ENCODE data around the gene ELP5. TPM values are rescaled to one million over a fixed set of nuclear protein-coding genes. Genes with fewer than 3 reads are reported as not detected.

ELP5 gene
- total and polyA plus RNA-seq, 10 of the 15 experiments (the other 5 are each of a cell fraction or from before 2014, with no cell fraction given), result 41.1 to 109 (median 77.5) TPM

DNA sequence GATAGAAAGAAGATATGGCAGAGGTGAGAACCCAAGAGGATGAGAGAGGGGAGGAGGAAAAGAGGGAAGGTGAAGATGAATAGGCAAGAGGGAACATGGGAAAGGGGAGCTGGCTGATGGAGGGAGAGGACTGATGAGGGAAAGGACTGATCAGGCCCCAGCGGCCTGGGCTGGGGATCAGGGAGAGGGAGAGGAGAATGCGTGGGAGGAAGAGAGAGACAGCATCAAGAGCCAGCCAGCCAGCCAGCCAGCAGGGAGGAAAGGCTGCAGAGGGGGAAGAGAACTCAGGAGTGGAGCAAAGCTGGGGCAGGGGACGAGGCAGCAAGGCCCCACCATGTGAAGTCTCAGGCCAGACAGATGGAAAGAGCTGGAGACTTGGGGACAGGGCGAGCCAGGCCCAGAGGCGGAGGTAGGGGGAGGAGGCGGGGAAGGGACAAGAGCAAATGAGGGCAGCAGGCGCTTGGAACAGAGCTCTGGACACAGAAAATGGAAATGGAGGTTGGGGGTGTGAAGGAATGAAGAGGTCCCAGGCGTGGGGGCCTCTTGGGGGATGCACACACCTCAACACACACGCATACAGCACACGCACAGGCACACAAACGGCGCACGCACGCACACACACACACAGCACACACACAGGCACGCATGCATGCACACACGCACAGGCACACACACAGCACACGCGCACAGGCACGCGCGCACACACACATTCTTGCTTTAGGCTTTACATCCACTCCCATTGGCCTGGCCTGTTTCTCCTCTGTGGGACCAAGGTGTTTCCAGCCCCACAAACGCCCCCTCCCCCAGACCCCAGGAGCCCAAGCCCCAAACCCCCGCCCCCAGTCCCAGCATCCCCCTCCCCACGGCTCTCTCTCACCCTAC is 44.7 kb upstream of the ELP5 start:
- H4K20me1 ChIP-seq (ENCODE audit: control insufficient read depth, insufficient read depth), result no peaks in the 10 kb centered on the region
- H3K27me3 ChIP-seq (replicated peaks in 1 of 2; ENCODE audit: control insufficient read depth in 2 of 2, insufficient read depth in 2 of 2, low read length in 1 of 2), result no peaks in the 10 kb centered on the region
- ATAC-seq (no peak), FAIRE-seq (no peak), DNase-seq (ENCODE audit: low read depth, low spot score) (no peak)
- H3K36me3 ChIP-seq (ENCODE audit: control insufficient read depth in 2 of 2, insufficient read depth in 2 of 2, low read length in 1 of 2), result no peaks in the 10 kb centered on the region
- ChIA-PET POLR2A (no interaction called here), SMC1A (ENCODE audit: uncharacterized antibody, unreplicated experiment) (no interaction called here), CTCF (interaction anchor here (2.0 kb wide), 1 partner anchor 13 kb away, joined by 7 read pairs; the partner anchor contains the start of genes ACADVL and DLG4), RAD21 (ENCODE audit: unreplicated experiment) (no interaction called here)
- no TSS peak for BruUV-seq (replicated peaks)
- peaks cover 6% of the 10 kb centered on the region; the same call in 1 of the 2 replicates for H3K4me1 ChIP-seq (ENCODE audit: control insufficient read depth, insufficient read depth, low read length)
- intact Hi-C loops (cut with micrococcal nuclease; ENCODE audit: unreplicated experiment), result no loop called here
- H3K9me3 ChIP-seq (replicated peaks; ENCODE audit: control insufficient read depth, insufficient read depth, low read length), result no peaks in the 10 kb centered on the region
- H3K4me2 ChIP-seq (ENCODE audit: control insufficient read depth, insufficient read depth), result no peak overlapping the region
- no peaks in the 10 kb centered on the region for H3K79me2 ChIP-seq (ENCODE audit: control insufficient read depth, insufficient read depth, low read length)
- H3K4me3 ChIP-seq, result no peak overlapping the region
- no peak for TF ChIP-seq YY1 (IDR thresholded peaks at IDR 0.05; ENCODE audit: low read depth, low read length)
- 0 out of 2 replicates have a peak, but pooled peaks have one; percentile 21 for TF ChIP-seq ZBTB33 (IDR thresholded peaks at IDR 0.05)
- H2AFZ ChIP-seq (ENCODE audit: control insufficient read depth, low read depth, low read length), result no peak overlapping the region
- H3K27ac ChIP-seq (ENCODE audit: control insufficient read depth, insufficient read depth), result no peak overlapping the region
- 71% methylated on average over 16 of the region's 24 CpGs for WGBS (ENCODE audit: insufficient coverage, insufficient replicate concordance, low lambda C conversion rate, missing lambda C conversion rate)
- in situ Hi-C loops (cut with MboI), result no loop called here
- no peak overlapping the region for H3K9ac ChIP-seq (ENCODE audit: control insufficient read depth, insufficient read depth, low read length)

GRCh38 chr17:7208027-7208571 is 43.9 kb upstream of the ELP5 start:
- intact Hi-C loops (cut with micrococcal nuclease; ENCODE audit: unreplicated experiment), result no loop called here
- H4K20me1 ChIP-seq (ENCODE audit: control insufficient read depth, insufficient read depth), result no peaks in the 10 kb centered on the region
- 35% methylated on average over 11 of the region's 21 CpGs for WGBS (ENCODE audit: insufficient coverage, insufficient replicate concordance, low lambda C conversion rate, missing lambda C conversion rate)
- H3K4me1 ChIP-seq (ENCODE audit: control insufficient read depth, insufficient read depth, low read length), result peaks cover 6% of the 10 kb centered on the region; the same call in 1 of the 2 replicates
- RAD21 ChIA-PET (ENCODE audit: unreplicated experiment), result no interaction called here
- no peak overlapping the region for H2AFZ ChIP-seq (ENCODE audit: control insufficient read depth, low read depth, low read length)
- SMC1A ChIA-PET (ENCODE audit: uncharacterized antibody, unreplicated experiment), result no interaction called here
- POLR2A ChIA-PET, result no interaction called here
- CTCF ChIA-PET, result no interaction called here
- H3K9ac ChIP-seq (ENCODE audit: control insufficient read depth, insufficient read depth, low read length), result no peak overlapping the region
- ATAC-seq (no peak), DNase-seq (ENCODE audit: low read depth, low spot score) (no peak), FAIRE-seq (no peak)
- no peak overlapping the region for H3K27ac ChIP-seq (ENCODE audit: control insufficient read depth, insufficient read depth)
- no TSS peak for BruUV-seq (replicated peaks)
- H3K79me2 ChIP-seq (ENCODE audit: control insufficient read depth, insufficient read depth, low read length), result no peaks in the 10 kb centered on the region
- no peak overlapping the region for H3K4me3 ChIP-seq
- no peak overlapping the region for H3K4me2 ChIP-seq (ENCODE audit: control insufficient read depth, insufficient read depth)
- no peaks in the 10 kb centered on the region for H3K9me3 ChIP-seq (replicated peaks; ENCODE audit: control insufficient read depth, insufficient read depth, low read length)
- no peaks in the 10 kb centered on the region for H3K27me3 ChIP-seq (replicated peaks in 1 of 2; ENCODE audit: control insufficient read depth in 2 of 2, insufficient read depth in 2 of 2, low read length in 1 of 2)
- no peaks in the 10 kb centered on the region for H3K36me3 ChIP-seq (ENCODE audit: control insufficient read depth in 2 of 2, insufficient read depth in 2 of 2, low read length in 1 of 2)
- in situ Hi-C loops (cut with MboI), result no loop called here
- TF ChIP-seq MTA3 (IDR thresholded peaks at IDR 0.05; ENCODE audit: borderline replicate concordance, low read length) (no peak), PKNOX1 (IDR thresholded peaks at IDR 0.05) (no peak), SRF (IDR thresholded peaks at IDR 0.05; ENCODE audit: low read depth in 2 of 2, low read length in 2 of 2) (no peak), STAT1 (conservative IDR thresholded peaks at IDR 0.05) (no peak), JUNB (IDR thresholded peaks at IDR 0.05) (no peak), HDGF (IDR thresholded peaks at IDR 0.05) (no peak), NR2C2 (IDR thresholded peaks at IDR 0.05; ENCODE audit: borderline replicate concordance, control insufficient read depth, insufficient read length, low read depth) (no peak)
- TF ChIP-seq, protein P1, sequence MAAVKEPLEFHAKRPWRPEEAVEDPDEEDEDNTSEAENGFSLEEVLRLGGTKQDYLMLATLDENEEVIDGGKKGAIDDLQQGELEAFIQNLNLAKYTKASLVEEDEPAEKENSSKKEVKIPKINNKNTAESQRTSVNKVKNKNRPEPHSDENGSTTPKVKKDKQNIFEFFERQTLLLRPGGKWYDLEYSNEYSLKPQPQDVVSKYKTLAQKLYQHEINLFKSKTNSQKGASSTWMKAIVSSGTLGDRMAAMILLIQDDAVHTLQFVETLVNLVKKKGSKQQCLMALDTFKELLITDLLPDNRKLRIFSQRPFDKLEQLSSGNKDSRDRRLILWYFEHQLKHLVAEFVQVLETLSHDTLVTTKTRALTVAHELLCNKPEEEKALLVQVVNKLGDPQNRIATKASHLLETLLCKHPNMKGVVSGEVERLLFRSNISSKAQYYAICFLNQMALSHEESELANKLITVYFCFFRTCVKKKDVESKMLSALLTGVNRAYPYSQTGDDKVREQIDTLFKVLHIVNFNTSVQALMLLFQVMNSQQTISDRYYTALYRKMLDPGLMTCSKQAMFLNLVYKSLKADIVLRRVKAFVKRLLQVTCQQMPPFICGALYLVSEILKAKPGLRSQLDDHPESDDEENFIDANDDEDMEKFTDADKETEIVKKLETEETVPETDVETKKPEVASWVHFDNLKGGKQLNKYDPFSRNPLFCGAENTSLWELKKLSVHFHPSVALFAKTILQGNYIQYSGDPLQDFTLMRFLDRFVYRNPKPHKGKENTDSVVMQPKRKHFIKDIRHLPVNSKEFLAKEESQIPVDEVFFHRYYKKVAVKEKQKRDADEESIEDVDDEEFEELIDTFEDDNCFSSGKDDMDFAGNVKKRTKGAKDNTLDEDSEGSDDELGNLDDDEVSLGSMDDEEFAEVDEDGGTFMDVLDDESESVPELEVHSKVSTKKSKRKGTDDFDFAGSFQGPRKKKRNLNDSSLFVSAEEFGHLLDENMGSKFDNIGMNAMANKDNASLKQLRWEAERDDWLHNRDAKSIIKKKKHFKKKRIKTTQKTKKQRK (IDR thresholded peaks at IDR 0.05; ENCODE audit: low read depth, low read length), result no peak
